Effector CD8-positive, alpha-beta T cell (primary cell): ENCODE data around the gene SCT.

ENCODE experiments used
- DNase-seq: peaks from one replicate; lab custom pipeline; 2025; lab: John Stamatoyannopoulos, UW

SCT gene

GRCh38 chr11:643849-644738 lies 17.1 kb upstream of the SCT start:
- no peak for DNase-seq

GRCh38 chr11:643366-643765 lies 16.4 kb upstream of the SCT start:
- DNase-seq, result no peak

- no peak for DNase-seq
Observed at GRCh38 chr11:641806-642370, 14.9 kb upstream of the SCT start.

GRCh38 chr11:640021-640706 lies 13.2 kb upstream of the SCT start:
- DNase-seq, result no peak

- DNase-seq, result no peak
Observed at GRCh38 chr11:639332-639955, 12.5 kb upstream of the SCT start.

- no peak for DNase-seq
Observed at GRCh38 chr11:638631-639331, 11.8 kb upstream of the SCT start.

- no peak for DNase-seq
Observed at GRCh38 chr11:637593-638521, 10.9 kb upstream of the SCT start.

GRCh38 chr11:637333-637592 lies 10.3 kb upstream of the SCT start:
- no peak for DNase-seq

- DNase-seq, result no peak
Observed at GRCh38 chr11:636511-637332, 9.7 kb upstream of the SCT start, which contains the start of gene DRD4. Gene DRD4, plus strand, starts transcription at chr11:637269. Its CDS starts 36 bp downstream, at chr11:637305.

- no peak for DNase-seq
Observed at GRCh38 chr11:635945-636510, 9.0 kb upstream of the SCT start.

- DNase-seq, result no peak
Observed at GRCh38 chr11:630871-631270, 3.9 kb upstream of the SCT start.

- DNase-seq, result no peak
Observed at GRCh38 chr11:629237-629583, 2.2 kb upstream of the SCT start.

- no peak for DNase-seq
Observed at GRCh38 chr11:628056-628455, 1.1 kb upstream of the SCT start.

- DNase-seq, result no peak
Observed at GRCh38 chr11:627308-627576, 261 bp upstream of the SCT start.

- no peak for DNase-seq
Observed at GRCh38 chr11:625636-626268, 1.2 kb downstream of the SCT start.

- DNase-seq, result no peak
Observed at GRCh38 chr11:624705-625635, 2.0 kb downstream of the SCT start, which contains the start of gene CDHR5. Gene CDHR5, minus strand, starts transcription at chr11:624955. Its CDS starts 53 bp downstream, at chr11:624902.

GRCh38 chr11:623999-624704 lies 2.8 kb downstream of the SCT start:
- no peak for DNase-seq
